GM19397 (cell line): ENCODE measurements around the gene PLPPR1.
"Not testable (repeated sequence)": the region's sequence is repeated elsewhere in the genome, so short reads cannot be mapped to it uniquely, and the experiment has no call there.

Experiments used
- ATAC-seq: cut with Tn5 transposase; IDR thresholded peaks from one replicate; pipeline ENCODE4 v1.9.1; 2021; ENCODE audit warnings: mild to moderate bottlenecking, moderate library complexity; ENCODE audit not compliant: unreplicated experiment

Gene PLPPR1

DNA sequence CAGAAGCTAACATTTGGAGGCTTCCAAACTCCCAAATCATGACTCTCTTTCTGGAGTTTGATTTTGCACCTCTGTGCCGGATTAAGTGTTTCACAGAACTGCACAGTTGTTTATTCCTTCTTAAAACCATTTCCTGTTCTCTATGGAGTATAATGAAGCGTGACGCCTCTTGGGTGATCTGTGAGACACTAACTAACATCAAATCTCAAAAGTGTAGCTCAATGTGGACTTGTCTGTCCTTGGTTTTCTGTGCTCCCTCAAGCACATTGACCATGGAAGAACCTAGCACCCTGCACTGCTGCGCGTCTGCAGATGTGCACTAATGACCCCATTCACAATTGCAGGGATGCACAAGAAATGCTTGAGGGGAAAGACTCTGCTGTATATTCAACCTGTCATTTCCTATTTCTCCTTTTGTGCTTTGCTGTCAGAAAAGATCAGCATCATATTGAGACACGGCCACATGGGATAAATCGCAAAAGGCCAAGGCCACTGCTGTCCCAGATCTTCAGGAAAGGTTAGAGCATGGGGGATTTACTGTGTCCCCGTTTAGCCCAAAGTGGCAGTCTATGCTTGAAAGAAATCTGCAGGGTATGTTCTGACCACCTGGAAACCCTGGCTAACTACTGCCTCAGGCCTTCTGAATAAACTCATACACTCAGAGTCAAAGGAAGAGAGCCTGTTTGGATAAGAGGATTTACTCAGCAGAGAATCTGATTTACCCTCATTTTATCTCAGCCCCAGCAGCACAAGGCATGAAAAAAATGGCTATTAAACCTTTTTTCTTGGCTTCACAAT, 246.6 kb downstream of the PLPPR1 start:
- ATAC-seq, result no peak

GRCh38 chr9:101275769-101276250, 247.3 kb downstream of the PLPPR1 start:
- ATAC-seq, result no peak

DNA sequence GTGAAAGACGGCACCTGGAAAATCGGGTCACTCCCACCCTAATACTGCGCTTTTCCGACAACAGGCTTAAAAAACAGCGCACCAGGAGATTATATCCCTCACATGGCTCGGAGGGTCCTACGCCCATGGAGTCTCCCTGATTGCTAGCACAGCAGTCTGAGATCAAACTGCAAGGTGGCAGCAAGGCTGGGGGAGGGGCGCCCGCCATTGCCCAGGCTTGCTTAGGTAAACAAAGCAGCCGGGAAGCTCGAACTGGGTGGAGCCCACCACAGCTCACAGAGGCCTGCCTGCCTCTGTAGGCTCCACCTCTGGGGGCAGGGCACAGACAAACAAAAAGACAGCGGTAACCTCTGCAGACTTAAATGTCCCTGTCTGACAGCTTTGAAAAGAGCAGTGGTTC, 262.5 kb downstream of the PLPPR1 start:
- not testable (repeated sequence) for ATAC-seq

DNA sequence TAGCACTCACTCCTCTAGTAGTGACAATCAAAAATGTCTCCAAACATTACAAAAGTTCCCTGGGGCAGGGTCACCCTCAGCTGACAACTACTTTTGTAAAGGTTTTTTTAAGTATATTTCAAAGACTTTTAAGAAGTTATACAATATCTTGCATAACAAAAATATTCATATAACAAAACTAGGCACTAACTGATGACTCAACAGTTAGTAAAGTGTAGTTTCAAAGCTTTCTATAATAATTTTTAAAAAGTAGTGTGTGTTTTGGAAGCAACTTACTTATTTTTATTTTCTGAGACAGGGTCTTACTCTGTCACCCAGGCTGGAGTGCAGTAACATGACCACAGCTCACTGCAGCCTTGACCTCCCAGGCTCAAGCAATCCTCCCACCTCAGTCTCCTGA, 271.4 kb downstream of the PLPPR1 start:
- no peak for ATAC-seq

DNA sequence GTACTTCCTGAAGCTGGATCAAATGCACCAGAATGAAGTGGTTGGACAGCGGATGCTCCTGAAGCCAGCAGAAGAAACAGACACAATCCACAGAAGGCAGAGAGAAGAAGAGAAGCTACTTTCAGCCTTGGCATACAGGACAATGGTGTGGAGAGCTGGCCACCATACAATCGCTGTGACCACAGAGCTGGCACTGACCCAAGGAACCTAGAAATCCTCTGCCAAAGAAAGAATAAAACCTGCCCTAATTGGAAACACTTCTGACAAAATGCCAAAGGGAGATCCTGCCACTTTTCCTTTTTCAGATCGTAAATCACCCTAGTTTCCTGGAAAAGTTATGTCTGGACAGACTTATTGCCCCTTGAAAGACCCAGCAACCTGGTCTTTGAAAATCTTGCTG, 278.5 kb downstream of the PLPPR1 start:
- ATAC-seq, result no peak

DNA sequence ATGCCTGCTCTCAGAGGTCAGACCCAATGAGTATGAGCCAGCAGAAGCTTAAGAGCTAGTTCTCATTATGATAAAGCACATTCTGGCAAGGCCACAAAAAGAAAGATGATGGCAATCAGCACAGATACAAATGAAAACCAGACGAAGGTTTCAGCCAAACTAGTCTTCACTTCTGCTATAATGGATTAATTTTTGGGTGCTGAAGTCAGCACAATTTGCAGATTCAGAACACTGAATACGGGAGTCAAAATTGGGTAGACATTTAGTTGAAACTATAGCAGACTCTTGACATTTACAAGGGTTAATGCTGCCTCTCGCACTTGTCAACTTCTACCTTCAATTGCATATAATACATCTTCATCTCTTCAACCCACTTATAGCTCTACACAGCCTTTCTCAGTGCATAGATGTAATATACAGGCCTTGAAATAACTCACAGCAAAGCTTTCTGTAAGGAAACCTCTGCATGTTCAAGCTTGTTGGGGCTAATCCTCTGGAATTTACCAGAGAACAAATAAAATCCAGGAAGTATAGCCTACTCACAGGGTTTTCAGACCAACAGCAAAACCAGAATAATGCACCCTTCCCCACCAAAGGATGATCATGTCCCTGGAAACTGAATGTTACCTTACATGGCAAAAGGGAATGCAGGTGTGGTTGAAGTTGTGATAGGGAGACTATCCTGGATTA, 279.1 kb downstream of the PLPPR1 start:
- no peak for ATAC-seq

DNA sequence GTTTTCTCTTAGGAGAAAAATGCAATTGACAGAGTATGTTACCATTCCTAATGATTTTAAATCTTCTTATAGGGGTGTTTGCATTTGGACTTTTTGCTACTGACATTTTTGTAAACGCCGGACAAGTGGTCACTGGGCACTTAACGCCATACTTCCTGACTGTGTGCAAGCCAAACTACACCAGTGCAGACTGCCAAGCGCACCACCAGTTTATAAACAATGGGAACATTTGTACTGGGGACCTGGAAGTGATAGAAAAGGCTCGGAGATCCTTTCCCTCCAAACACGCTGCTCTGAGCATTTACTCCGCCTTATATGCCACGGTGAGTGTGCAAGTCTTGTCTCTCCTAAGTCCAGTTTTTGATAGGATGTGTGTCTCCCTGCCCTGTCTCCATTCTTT, 280.6 kb downstream of the PLPPR1 start:
- ATAC-seq, result no peak

DNA sequence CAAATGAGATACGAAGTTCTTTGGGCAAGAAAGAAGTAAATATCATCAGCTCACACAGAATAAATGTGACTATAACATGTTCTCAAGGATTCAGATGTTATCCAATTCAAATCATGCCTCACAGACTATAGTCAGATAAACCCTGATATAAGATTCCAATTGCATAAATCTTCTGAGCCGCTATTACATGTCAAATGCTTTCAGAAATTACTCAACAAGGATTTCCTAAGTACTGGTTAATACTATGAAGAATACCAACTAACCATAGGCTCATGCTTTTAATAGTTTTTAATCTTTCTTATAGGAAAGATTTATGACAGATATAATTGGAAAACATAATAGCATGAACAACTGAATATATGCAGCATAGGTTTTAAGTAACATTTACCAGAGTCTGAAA, 282.7 kb downstream of the PLPPR1 start:
- no peak for ATAC-seq

DNA sequence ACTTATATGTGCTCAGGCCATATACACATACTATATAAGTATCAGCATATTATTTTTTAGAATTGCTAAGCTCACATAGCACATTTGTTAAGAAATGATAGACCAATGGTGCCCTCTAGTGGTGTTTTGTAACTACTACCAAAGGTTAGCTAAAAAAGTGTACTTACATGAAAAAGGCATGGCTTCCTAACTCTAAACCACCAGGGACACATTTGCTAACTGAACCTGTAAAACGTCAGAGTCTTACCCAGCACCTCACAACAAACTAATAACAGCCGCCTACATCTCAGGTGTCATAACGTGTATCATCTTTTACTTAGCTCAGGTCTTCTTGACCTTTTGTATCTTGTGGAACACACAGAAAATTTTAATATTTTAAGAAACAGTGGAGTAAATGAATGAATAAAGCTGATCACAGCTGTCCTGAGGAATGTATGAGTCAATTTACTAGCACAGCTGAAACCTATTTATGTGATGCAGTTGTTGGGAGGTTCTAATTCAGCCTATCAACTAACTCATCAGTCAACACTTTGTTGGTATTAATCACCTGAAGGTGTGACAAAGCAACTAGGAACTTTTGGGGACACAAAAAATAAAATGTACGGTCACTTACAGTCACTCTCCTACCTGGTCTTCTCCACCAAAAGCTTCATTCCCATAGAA, 283.4 kb downstream of the PLPPR1 start:
- peak; percentile 74 for ATAC-seq

GRCh38 chr9:101312661-101313060, 284.1 kb downstream of the PLPPR1 start:
- no peak for ATAC-seq

- no peak for ATAC-seq
Observed at GRCh38 chr9:101315112-101315450, 286.6 kb downstream of the PLPPR1 start.

DNA sequence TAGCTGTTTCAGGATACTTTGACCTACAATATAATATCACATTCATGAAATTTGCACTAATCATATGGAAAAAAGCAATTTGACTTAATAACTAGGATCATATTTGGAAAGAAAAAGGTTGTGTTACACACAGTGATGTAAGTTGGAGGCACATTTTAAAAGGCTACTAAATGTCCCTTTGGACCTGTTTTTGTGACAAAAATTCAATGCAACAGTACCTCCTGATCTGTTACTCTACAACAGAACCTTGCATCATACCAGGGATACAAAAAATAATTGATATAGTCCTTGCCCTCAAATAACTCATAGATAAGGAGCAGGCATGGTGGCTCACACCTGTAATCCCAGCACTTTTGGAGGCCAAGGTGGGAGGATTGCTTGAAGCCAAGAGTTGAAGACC, 289.2 kb downstream of the PLPPR1 start:
- ATAC-seq, result no peak

- no peak for ATAC-seq
Observed at GRCh38 chr9:101323129-101323528, 294.6 kb downstream of the PLPPR1 start.

DNA sequence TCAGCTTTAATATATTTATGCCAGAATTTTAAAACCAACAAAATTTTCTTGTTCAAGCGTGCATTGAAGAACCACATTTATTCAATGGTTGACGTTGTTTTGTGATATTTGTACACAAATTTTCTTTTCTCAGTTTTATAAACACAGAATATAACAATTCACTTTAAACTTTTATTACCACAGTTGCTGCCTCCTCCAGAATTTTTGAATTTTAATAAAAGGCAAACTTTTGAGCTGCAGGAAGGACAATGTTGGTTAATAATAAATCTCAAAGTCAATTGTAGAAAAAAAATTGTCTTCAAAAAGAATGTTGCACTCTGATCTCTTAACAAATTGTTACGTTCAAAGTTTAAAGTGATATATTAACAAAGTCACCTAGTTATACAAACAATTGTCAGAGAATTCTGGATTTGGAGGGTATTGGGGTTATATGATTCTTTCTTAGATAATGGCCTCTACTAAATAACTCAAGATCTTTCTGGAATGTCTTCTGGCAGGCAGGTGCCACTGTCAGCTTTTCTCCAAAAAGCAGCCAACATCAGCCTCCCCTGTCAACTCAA, 295.8 kb downstream of the PLPPR1 start:
- no peak for ATAC-seq

DNA sequence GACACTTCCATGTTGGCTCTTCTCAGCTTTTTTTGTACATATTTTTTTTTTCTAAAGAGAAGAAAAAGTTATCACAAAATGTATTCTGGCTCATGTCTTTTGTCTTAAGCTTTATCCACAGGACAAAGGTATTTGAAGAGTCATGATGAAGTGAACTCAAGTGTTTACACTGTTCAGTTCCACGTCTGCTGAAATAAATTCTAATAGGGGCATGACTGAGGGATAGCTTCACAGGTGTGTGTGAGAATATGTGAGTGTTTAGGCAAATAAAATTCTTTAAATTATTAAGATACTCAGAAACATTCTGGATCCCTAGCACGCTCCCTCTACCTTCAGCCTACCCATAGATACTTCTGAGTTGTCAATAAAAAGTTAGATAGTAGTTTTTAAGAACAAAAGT, 296.5 kb downstream of the PLPPR1 start:
- ATAC-seq, result no peak

- no peak for ATAC-seq
Observed at GRCh38 chr9:101326035-101326434, 297.5 kb downstream of the PLPPR1 start.

DNA sequence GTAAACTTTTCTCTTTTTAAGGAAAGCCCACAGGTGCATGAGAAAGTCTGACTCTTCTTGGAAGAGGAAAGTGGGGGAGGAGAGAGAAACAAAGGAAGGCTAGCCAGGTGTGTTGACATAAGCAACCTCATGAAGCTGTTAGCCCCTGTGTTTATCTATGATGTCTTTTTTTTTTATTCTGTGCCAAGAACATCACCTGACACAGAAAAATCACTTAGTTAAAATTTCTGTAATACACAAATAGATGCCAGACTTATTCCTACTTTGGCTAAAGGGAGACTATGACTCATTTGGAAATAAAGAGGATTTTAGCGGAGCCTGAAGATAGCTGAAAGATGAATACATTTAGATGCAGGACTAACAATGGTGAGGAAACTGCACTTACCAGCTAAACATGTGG, 298.0 kb downstream of the PLPPR1 start:
- no peak for ATAC-seq

GRCh38 chr9:101327422-101327909, 298.9 kb downstream of the PLPPR1 start:
- ATAC-seq, result not testable (repeated sequence)

DNA sequence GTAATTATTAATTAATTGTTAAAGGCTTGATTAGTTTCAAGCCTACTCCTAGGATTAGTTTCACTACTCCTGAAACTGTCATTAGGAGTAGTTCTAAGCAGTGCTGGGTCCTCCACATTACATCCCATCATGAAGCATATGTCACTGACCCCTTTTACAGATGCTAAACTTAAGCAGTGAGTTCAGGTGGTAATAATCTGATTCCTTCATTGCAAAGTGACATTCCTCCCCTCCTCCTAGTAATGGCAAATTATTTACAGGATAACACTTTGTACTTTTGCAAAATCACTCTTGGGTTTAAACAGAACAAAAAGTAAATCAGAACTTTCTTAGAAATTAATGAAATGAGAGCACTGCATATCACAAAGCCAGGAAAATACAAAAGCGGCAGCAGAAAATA, 303.8 kb downstream of the PLPPR1 start:
- ATAC-seq, result no peak

DNA sequence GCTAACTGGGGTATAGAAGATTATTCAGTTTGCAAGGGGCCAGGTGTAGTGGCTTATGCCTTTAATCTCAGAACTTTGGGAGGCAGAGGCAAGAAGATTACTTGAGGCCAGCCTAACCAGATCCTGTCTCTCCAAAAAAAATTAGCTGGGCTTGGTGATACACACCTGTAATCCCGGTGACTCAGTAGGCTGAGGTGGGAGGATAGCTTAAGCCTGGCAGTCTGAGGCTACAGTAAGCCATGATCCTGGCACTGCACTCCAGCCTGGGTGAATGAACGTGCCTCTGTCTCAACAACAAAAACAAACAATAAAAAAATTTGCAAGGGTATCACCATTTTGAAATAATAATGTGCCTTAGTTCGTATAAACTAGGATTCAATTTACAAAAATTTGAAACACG, 305.0 kb downstream of the PLPPR1 start:
- ATAC-seq, result no peak

DNA sequence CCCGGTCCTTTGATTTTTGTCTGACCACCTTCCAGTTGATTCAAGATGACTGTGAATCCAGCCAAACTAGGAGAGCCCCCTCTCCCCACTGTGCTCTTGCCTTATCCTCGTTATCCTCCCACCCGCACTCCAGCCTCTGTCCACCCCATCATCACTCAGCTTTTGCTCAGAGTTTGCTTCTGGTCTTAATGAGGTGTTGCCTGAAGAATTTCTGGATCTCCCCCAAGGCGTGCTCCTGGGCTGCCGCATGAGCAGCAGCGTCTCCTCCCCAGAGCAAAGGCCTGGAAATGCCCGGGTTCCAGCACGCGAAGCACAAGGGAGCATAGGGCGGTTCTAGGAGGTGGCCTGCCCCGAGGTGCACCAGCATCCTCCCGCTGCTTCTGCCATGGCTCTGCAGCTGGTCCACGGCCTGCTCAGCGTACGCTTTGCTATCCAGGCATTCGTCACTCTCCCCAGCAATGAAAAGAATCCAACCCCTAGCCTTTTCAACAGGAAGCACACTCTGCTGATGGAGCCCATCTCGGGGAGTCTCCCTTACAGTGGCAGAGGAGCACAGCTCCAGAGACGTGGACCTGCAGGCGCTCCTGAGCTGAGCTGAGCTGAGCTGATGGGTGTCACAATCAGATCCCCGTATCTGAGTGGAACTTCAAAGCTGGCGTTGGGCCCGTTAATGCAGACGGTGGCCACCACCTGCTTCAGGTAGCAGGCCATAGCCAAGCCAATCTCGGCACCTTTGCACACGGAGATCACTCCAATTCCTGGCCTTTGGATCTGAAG, 305.6 kb downstream of the PLPPR1 start:
- ATAC-seq, result no peak
